OCI-LY3 (cell line): ENCODE results near the gene TEX35.

Source experiments
- H2AFZ ChIP-seq: fragments of 200-600, 300-600 bp; shearing (Covaris generic); 2 replicates; pipeline ENCODE4 v1.6.0; 2014; ENCODE audit warnings: antibody characterized with exemption, low read depth, low read length
- H3K27ac ChIP-seq: fragments of 200-600, 300-600 bp; sonication (generic); 2 replicates; pipeline ENCODE4 v1.5.1; 2014; ENCODE audit warnings: mild to moderate bottlenecking, low read length, moderate library complexity, mixed read lengths
- H3K27me3 ChIP-seq: fragments of 200-600, 300-600 bp; sonication (generic); 2 replicates; pipeline ENCODE4 v1.6.1; 2014; ENCODE audit warnings: low read depth, low read length, mixed read lengths
- H3K36me3 ChIP-seq: fragments of 200-600, 300-600 bp; sonication (generic); replicated peaks from 2 replicates; pipeline ENCODE3; 2014; ENCODE audit warnings: low read depth, low read length, mixed read lengths
- H3K4me1 ChIP-seq: fragments of 300-600, 200-600 bp; sonication (generic); 2 replicates; pipeline ENCODE4 v1.6.1; 2014; ENCODE audit warnings: low read length, mixed read lengths
- H3K4me2 ChIP-seq: fragments of 200-600, 300-600 bp; sonication (generic); 2 replicates; pipeline ENCODE4 v1.6.1; 2014; ENCODE audit warnings: low read length, mixed read lengths
- H3K4me3 ChIP-seq: fragments of 300-600, 200-600 bp; sonication (generic); 2 replicates; pipeline ENCODE4 v1.5.1; 2014; ENCODE audit warnings: antibody characterized with exemption, mild to moderate bottlenecking, low read length, moderate library complexity
- H3K79me2 ChIP-seq: fragments of 300-600, 200-600 bp; shearing (Covaris generic); 2 replicates; pipeline ENCODE4 v1.6.1; 2014; ENCODE audit warnings: mild to moderate bottlenecking, low read length, mixed read lengths
- H3K9ac ChIP-seq: fragments of 300-600, 200-600 bp; shearing (Covaris generic); 2 replicates; pipeline ENCODE4 v1.6.0; 2014; ENCODE audit warnings: mild to moderate bottlenecking, low read length, moderate library complexity
- H3K9me3 ChIP-seq: fragments of 200-600, 300-600 bp; shearing (Covaris generic); 2 replicates; pipeline ENCODE4 v1.6.1; 2014; ENCODE audit warnings: low read length, mixed read lengths; ENCODE audit not compliant: insufficient read depth
- H4K20me1 ChIP-seq: fragments of 200-600, 300-600 bp; sonication (generic); 2 replicates; pipeline ENCODE4 v1.6.1; 2016; ENCODE audit warnings: low read length, mixed read lengths; ENCODE audit not compliant: insufficient read depth
- CTCF ChIP-seq: fragments of 200-600, 300-600 bp; sonication (generic); IDR thresholded peaks from 2 replicates; pipeline ENCODE4 v1.5.1; 2014; ENCODE audit warnings: antibody characterized with exemption, low read length, low read depth
- EZH2phosphoT487 ChIP-seq: fragments of 200-600 bp; shearing (Covaris generic); IDR thresholded peaks from 2 replicates; pipeline ENCODE4 v1.6.1; 2018; ENCODE audit warnings: antibody characterized with exemption, mixed run types, low read depth

The TEX35 gene

GRCh38 chr1:178490136-178490535 lies 22.8 kb upstream of the TEX35 start:
- Histone ChIP-seq H2AFZ (no peak overlapping the region), H3K4me3 (no peak overlapping the region), H4K20me1 (no peaks in the 10 kb centered on the region), H3K4me1 (peaks cover 7% of the 10 kb centered on the region), H3K36me3 (no peaks in the 10 kb centered on the region), H3K27ac (no peak overlapping the region), H3K9ac (no peak overlapping the region), H3K27me3 (no peaks in the 10 kb centered on the region), H3K9me3 (no peaks in the 10 kb centered on the region), H3K4me2 (no peak overlapping the region), H3K79me2 (no peaks in the 10 kb centered on the region)
- TF ChIP-seq EZH2phosphoT487 (no peak), CTCF (no peak)

GRCh38 chr1:178490967-178491366 lies 21.9 kb upstream of the TEX35 start:
- Histone ChIP-seq H3K9me3 (no peaks in the 10 kb centered on the region), H3K4me3 (no peak overlapping the region), H4K20me1 (no peaks in the 10 kb centered on the region), H3K36me3 (no peaks in the 10 kb centered on the region), H2AFZ (no peak overlapping the region), H3K9ac (no peak overlapping the region), H3K4me2 (no peak overlapping the region), H3K79me2 (no peaks in the 10 kb centered on the region), H3K4me1 (peaks cover 1% of the 10 kb centered on the region), H3K27ac (no peak overlapping the region), H3K27me3 (no peaks in the 10 kb centered on the region)
- TF ChIP-seq CTCF, result no peak
- no peak for TF ChIP-seq EZH2phosphoT487

GRCh38 chr1:178491721-178492120 lies 21.2 kb upstream of the TEX35 start:
- no peak overlapping the region for H3K4me3 ChIP-seq

GRCh38 chr1:178492341-178492740 lies 20.6 kb upstream of the TEX35 start:
- Histone ChIP-seq H3K4me3 (no peak overlapping the region), H3K9me3 (no peaks in the 10 kb centered on the region), H2AFZ (no peak overlapping the region), H3K27ac (no peak overlapping the region), H3K27me3 (no peaks in the 10 kb centered on the region), H3K36me3 (no peaks in the 10 kb centered on the region), H3K9ac (no peak overlapping the region), H3K4me1 (no peaks in the 10 kb centered on the region), H3K4me2 (no peak overlapping the region), H4K20me1 (no peaks in the 10 kb centered on the region), H3K79me2 (no peaks in the 10 kb centered on the region)
- TF ChIP-seq CTCF (no peak), EZH2phosphoT487 (no peak)

More at GRCh38 chr1:178491721-178492120, 21.2 kb upstream of the TEX35 start:
- Histone ChIP-seq H3K9ac (no peak overlapping the region), H3K4me2 (no peak overlapping the region), H3K36me3 (no peaks in the 10 kb centered on the region), H3K79me2 (no peaks in the 10 kb centered on the region), H4K20me1 (no peaks in the 10 kb centered on the region), H3K27me3 (no peaks in the 10 kb centered on the region), H3K9me3 (no peaks in the 10 kb centered on the region), H3K27ac (no peak overlapping the region), H2AFZ (no peak overlapping the region), H3K4me1 (no peaks in the 10 kb centered on the region)
- TF ChIP-seq CTCF (no peak), EZH2phosphoT487 (no peak)
